IPS DF 4.7 (cell line): ENCODE measurements around the gene FURIN.
"Not testable (repeated sequence)": the region's sequence is repeated elsewhere in the genome, so short reads cannot be mapped to it uniquely, and the experiment has no call there.

Experiments
- DNase-seq: peaks from one replicate; pipeline ENCODE4 v3.0.0-alpha.2; 2013; ENCODE audit warnings: low spot score; ENCODE audit errors: extremely low read depth

Gene FURIN

GRCh38 chr15:90870354-90871138 is 2.2 kb downstream of the FURIN start:
- DNase-seq = no peak

- no peak for DNase-seq
Observed at GRCh38 chr15:90871139-90871715, 2.8 kb downstream of the FURIN start.

GRCh38 chr15:90871716-90872485 is 3.5 kb downstream of the FURIN start:
- DNase-seq = no peak

- DNase-seq = no peak
Observed at GRCh38 chr15:90872486-90873184, 4.2 kb downstream of the FURIN start.

- DNase-seq = no peak
Observed at GRCh38 chr15:90873488-90873997, 5.2 kb downstream of the FURIN start.

GRCh38 chr15:90873998-90874605 is 5.7 kb downstream of the FURIN start:
- no peak for DNase-seq

- DNase-seq = not testable (repeated sequence)
Observed at GRCh38 chr15:90874986-90875385, 6.6 kb downstream of the FURIN start.

- DNase-seq = no peak
Observed at GRCh38 chr15:90875549-90875981, 7.2 kb downstream of the FURIN start.

- DNase-seq = no peak
Observed at GRCh38 chr15:90876046-90876445, 7.7 kb downstream of the FURIN start.

GRCh38 chr15:90876512-90877170 is 8.3 kb downstream of the FURIN start:
- no peak for DNase-seq

- DNase-seq = no peak
Observed at GRCh38 chr15:90877315-90877714, 8.9 kb downstream of the FURIN start.

GRCh38 chr15:90877996-90878395 is 9.6 kb downstream of the FURIN start:
- no peak for DNase-seq

- no peak for DNase-seq
Observed at GRCh38 chr15:90878660-90879059, 10.3 kb downstream of the FURIN start.

GRCh38 chr15:90879730-90880366 is 11.5 kb downstream of the FURIN start:
- no peak for DNase-seq

- no peak for DNase-seq
Observed at GRCh38 chr15:90880381-90881145, 12.2 kb downstream of the FURIN start.

GRCh38 chr15:90881181-90881977 is 13.0 kb downstream of the FURIN start:
- no peak for DNase-seq

GRCh38 chr15:90881978-90882721 is 13.8 kb downstream of the FURIN start:
- DNase-seq = no peak
